GM18519 (cell line): ENCODE data around the gene OSM.

Experiments used
- ATAC-seq: cut with Tn5 transposase; IDR thresholded peaks from one replicate; pipeline ENCODE4 v1.9.1; 2021; ENCODE audit warnings: mild to moderate bottlenecking, moderate library complexity; ENCODE audit not compliant: unreplicated experiment, low FRiP score

OSM gene

GRCh38 chr22:30286331-30286730 lies 19.7 kb upstream of the OSM start:
- no peak for ATAC-seq

- no peak for ATAC-seq
These were observed 19.2 kb upstream of the OSM start for GRCh38 chr22:30285846-30286200.

GRCh38 chr22:30285176-30285845 lies 18.7 kb upstream of the OSM start:
- no peak for ATAC-seq

- ATAC-seq: no peak
These were observed 18.0 kb upstream of the OSM start for GRCh38 chr22:30284666-30285065.

GRCh38 chr22:30284172-30284571 lies 17.5 kb upstream of the OSM start:
- ATAC-seq: no peak

- no peak for ATAC-seq
These were observed 16.7 kb upstream of the OSM start for GRCh38 chr22:30283342-30283741.

GRCh38 chr22:30282616-30283046 lies 16.0 kb upstream of the OSM start:
- ATAC-seq: no peak

- ATAC-seq: no peak
These were observed 13.9 kb upstream of the OSM start for GRCh38 chr22:30280505-30280904.

- no peak for ATAC-seq
These were observed 13.3 kb upstream of the OSM start for GRCh38 chr22:30279932-30280331.

GRCh38 chr22:30279046-30279788 lies 12.6 kb upstream of the OSM start:
- ATAC-seq: no peak

GRCh38 chr22:30277547-30278344 lies 11.1 kb upstream of the OSM start:
- no peak for ATAC-seq

- no peak for ATAC-seq
These were observed 9.4 kb upstream of the OSM start for GRCh38 chr22:30276039-30276438.

GRCh38 chr22:30275625-30276024 lies 9.0 kb upstream of the OSM start:
- no peak for ATAC-seq

GRCh38 chr22:30274437-30274812 lies 7.8 kb upstream of the OSM start:
- no peak for ATAC-seq

- no peak for ATAC-seq
These were observed 7.2 kb upstream of the OSM start for GRCh38 chr22:30273711-30274436.

- ATAC-seq: no peak
These were observed 6.3 kb upstream of the OSM start for GRCh38 chr22:30272781-30273601.

- no peak for ATAC-seq
These were observed 4.2 kb upstream of the OSM start for GRCh38 chr22:30270832-30271231.

- no peak for ATAC-seq
These were observed 1.7 kb upstream of the OSM start for GRCh38 chr22:30268331-30268730.

- ATAC-seq: no peak
These were observed 991 bp upstream of the OSM start for GRCh38 chr22:30267382-30268302.
